HL-60 (cell line): ENCODE measurements around the gene ALPI.

Experiments used
- CTCF ChIP-seq: IDR thresholded peaks from one replicate; pipeline ENCODE4 v1.5.1; 2011; ENCODE audit warnings: low read length, control low read depth, inconsistent platforms; ENCODE audit not compliant: insufficient read depth
- GABPA ChIP-seq: IDR thresholded peaks from 2 replicates; pipeline ENCODE4 v1.6.1; 2012; ENCODE audit warnings: low read depth
- POLR2AphosphoS5 ChIP-seq: IDR thresholded peaks from 2 replicates; pipeline ENCODE4 v1.6.1; 2012; ENCODE audit warnings: low read depth
- REST ChIP-seq: IDR thresholded peaks from 2 replicates; pipeline ENCODE4 v1.6.1; 2012; ENCODE audit warnings: low read depth; ENCODE audit not compliant: insufficient replicate concordance

- TF ChIP-seq CTCF (no peak), POLR2AphosphoS5 (no peak), REST (no peak), GABPA (no peak)
These were observed 46.6 kb downstream of the ALPI start for GRCh38 chr2:232502511-232502910.
